Fibroblast of villous mesenchyme (primary cell): ENCODE data around the gene GOT2. TPM values are rescaled to one million over a fixed set of nuclear protein-coding genes. Genes with fewer than 3 reads are reported as not detected.
"Not testable (repeated sequence)": the region's sequence is repeated elsewhere in the genome, so short reads cannot be mapped to it uniquely, and the experiment has no call there.

Source experiments
- DNase-seq: peaks from one replicate; pipeline ENCODE4 v3.0.0-alpha.2; 2010; ENCODE audit warnings: low read depth
- H3K4me3 ChIP-seq: 2 replicates; pipeline ENCODE4 v1.5.1; 2011; ENCODE audit warnings: low read depth, mild to moderate bottlenecking, low read length
- total RNA-seq: library from RNA; depleted of rRNA; stranded (reverse); fragments of >200 nt; gene quantifications from 2 replicates; pipeline ENCODE4 v1.2.3, GENCODE V29; 2012
- TF ChIP-seq, protein P1 (sequence below): IDR thresholded peaks from 2 replicates; pipeline ENCODE4 v1.5.1; 2012; ENCODE audit warnings: low read depth, mild to moderate bottlenecking, low read length; ENCODE audit not compliant: insufficient read depth

Gene GOT2
- total RNA-seq, 1 donor = 45.8 TPM

DNA sequence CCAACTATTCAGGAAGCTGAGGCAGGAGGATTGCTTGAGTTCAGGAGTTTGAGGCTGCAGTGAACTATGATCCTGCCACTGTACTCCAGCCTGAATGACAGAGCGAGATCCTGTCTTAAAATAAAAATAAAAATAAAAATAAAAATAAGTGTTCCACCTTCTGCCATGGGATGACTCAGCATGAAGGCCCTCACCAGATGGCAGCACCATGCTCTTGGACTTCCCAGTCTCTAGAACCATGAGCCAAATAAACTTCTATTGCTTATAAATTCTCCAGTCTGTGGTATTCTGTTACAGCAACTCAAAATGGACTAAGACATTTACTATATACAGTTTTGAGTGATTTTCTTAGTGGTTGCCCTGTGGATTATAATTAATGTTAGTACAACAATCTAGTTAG, 41.7 kb downstream of the GOT2 start:
- no peak for DNase-seq
- TF ChIP-seq, protein P1, sequence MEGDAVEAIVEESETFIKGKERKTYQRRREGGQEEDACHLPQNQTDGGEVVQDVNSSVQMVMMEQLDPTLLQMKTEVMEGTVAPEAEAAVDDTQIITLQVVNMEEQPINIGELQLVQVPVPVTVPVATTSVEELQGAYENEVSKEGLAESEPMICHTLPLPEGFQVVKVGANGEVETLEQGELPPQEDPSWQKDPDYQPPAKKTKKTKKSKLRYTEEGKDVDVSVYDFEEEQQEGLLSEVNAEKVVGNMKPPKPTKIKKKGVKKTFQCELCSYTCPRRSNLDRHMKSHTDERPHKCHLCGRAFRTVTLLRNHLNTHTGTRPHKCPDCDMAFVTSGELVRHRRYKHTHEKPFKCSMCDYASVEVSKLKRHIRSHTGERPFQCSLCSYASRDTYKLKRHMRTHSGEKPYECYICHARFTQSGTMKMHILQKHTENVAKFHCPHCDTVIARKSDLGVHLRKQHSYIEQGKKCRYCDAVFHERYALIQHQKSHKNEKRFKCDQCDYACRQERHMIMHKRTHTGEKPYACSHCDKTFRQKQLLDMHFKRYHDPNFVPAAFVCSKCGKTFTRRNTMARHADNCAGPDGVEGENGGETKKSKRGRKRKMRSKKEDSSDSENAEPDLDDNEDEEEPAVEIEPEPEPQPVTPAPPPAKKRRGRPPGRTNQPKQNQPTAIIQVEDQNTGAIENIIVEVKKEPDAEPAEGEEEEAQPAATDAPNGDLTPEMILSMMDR = no peak
- no peak overlapping the region for H3K4me3 ChIP-seq

DNA sequence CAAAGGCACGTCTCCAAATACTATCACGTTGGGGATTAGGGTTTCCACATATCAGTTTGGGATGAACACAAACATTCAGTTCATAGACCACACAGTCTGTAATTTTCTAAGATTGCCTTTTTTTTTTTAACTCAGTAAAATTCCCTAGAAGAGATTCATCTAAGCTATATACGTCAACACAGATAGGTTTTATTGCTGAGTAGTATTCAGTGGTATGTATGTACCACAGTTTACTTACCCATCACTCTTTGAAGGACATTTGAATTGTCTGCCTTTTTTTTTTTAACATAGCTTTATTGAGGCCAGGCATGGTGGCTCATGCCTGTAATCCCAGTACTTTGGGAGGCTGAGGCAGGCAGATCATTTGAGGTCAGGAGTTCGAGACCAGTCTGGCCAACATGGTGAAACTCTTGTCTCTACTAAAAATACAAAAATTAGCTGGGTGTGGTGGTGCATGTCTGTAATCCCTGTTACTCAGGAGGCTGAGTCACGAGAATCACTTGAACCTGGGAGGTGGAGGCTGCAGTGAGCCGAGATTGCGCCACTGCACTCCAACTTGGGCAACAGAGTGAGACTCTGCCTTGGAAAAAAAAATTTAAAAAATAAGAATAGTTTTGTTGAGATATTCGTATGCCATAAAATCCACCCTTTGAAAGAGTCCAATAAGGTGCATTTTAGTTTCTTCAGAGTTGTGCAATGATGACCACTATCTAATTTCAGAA, 47.0 kb downstream of the GOT2 start:
- not testable (repeated sequence) for H3K4me3 ChIP-seq
- peak; percentile 79 for DNase-seq

DNA sequence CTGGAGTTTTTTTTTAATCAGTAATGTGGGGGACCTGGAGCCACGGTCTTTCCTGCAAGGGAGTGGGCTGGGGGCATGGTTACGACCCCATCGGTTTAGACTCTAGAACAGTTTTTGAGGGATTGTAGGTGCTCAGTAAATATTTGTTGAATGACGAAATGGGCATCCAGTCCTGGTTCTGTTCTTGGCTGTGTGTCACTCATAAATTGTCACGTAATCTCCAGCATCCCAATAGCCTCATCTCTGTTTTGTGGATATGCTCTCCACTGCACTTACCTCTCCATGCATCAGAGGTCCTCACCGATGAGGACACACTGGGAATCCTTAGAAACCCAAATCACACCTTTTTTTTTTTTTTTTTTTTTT, 49.0 kb downstream of the GOT2 start:
- TF ChIP-seq, protein P1 = no peak
- H3K4me3 ChIP-seq = no peak overlapping the region
- no peak for DNase-seq

DNA sequence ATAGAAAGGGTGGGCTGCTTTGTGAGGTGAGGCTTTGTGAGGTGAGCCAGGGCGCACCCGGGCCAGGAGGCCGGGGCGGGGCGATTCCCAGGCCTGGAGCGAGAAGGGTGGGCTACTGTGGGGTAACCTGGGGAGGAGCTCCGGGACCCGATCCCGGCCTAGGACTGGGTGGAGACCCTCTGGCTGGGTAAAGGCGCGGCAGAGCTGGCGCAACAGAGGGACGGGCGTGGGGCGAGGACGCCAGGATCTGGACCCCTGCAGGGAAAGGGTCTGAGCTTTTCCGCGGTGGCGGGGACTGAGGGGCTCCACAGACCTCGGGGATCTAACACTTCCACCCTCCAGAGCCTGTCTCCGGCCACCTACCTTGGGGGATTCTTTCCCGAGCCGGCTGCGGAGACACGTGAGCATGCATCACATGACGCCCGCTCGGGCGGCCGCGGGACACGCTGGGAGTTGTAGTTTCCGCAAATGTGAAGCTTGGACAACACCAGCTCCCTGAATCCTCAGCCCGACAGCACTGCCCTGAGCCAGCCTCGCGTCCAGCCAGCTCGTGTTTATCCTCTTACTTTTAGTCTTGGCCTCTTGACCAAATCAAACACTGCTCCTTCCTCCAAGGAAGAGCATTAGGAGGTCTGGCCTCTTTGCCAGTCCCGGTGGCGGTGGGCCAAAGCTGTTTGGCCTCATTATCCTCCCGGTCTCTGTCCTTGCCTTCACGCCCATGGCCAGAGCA, 49.6 kb downstream of the GOT2 start, which contains the start of gene SLC38A7:
SLC38A7 (minus strand) TSS at position 417 of the 730 bp plus-strand sequence. CDS start 4,644 bp downstream, outside the sequence.
- TF ChIP-seq, protein P1 = no peak
- DNase-seq = peak; percentile 81
- H3K4me3 ChIP-seq = peak within 1 kb of the TSS; percentile 99

DNA sequence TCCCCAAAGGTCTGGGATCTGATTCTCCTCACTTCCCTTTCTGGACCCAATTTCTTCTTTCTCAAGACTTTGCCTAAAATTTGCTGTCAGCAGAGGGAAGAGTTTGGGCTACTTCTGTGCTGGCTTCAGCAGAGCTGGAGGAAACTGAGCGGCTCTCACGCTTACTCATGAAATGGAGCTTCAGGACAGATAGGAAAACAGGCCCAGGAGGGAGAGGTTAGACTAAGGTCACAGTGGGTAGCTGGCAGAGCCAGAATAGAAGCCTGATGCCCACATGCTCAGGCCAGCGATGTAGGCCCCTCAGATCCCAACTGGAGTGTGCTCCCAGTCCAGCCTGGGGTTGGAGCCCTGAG, 50.1 kb downstream of the GOT2 start:
- H3K4me3 ChIP-seq = peak overlapping the region; percentile 99
- TF ChIP-seq, protein P1 = no peak
- peak; percentile 20 for DNase-seq

DNA sequence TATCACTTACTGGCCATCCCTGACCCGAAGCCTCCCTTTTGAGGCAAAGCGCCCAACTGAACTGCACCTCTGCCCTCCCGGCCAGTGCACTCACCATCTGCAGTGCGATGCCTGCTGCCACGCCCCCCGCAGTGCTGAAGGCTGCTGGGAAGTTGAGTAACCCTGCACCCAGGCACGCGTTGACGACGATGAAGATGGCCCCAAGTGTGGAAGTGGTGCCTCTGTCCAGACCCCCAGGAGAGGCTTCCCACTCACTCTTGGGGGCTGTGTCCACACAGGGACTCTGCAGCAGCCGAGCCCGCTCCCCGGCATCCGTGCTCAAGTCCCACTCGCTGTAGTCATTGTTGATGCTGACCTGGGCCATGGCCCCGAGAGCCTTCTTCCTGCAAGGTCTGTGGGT, 54.4 kb downstream of the GOT2 start:
- H3K4me3 ChIP-seq = no peak overlapping the region
- TF ChIP-seq, protein P1 = no peak
- no peak for DNase-seq

DNA sequence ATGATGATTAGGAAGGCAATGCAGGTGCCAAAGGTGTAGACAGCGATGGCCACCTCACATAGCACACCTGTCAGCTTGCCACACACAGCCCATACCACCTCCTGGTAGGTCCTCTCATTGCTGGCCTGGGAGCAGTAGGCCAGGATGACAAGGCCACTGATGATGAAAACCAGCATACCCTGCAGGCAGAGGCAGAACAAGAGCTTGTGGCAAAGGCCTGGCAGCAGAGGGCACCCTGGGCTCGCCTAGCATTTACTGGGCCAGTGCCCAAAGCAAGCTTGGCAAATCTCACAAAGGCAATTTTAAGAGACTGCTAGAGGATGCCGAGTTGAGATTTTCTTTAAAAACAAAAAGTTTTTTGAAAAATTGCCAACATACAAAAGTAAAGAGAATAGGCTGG, 55.4 kb downstream of the GOT2 start:
- DNase-seq = no peak
- H3K4me3 ChIP-seq = no peak overlapping the region
- TF ChIP-seq, protein P1 = no peak
